Esophagus muscularis mucosa (tissue), 4 donors: ENCODE measurements around the gene MAML3.

Experiments used
- CTCF ChIP-seq, 3 experiments: fragments of 200-600 bp in 2 of 3; fragments of 450-650 bp in 1 of 3; sonication (generic) in 2 of 3; IDR thresholded peaks; one replicate each; pipeline ENCODE4 v1.5.1; 2017 to 2019; ENCODE audit warnings: antibody characterized with exemption in 3 of 3, mild to moderate bottlenecking in 2 of 3, moderate library complexity in 1 of 3
- EP300 ChIP-seq: sonication (generic); formaldehyde crosslinking; IDR thresholded peaks from one replicate; pipeline ENCODE4 v1.6.1; 2017; ENCODE audit warnings: antibody characterized with exemption
- POLR2A ChIP-seq: fragments of 450-650 bp; IDR thresholded peaks from one replicate; pipeline ENCODE4 v1.6.1; 2017; ENCODE audit warnings: antibody characterized with exemption, moderate library complexity, mild to moderate bottlenecking, low read depth
- POLR2AphosphoS5 ChIP-seq, 2 donors: sonication (generic); formaldehyde crosslinking; IDR thresholded peaks; one replicate each; pipeline ENCODE4 v1.6.1; 2017; ENCODE audit warnings: antibody characterized with exemption in 2 of 2

GRCh38 chr4:139761461-139761860, 392.5 kb downstream of the MAML3 start:
- TF ChIP-seq POLR2AphosphoS5 (IDR thresholded peaks at IDR 0.05) (no peak), CTCF (IDR thresholded peaks at IDR 0.05) (peak in 1 of 3 experiments; percentile 28), POLR2A (no peak), EP300 (no peak)
